Sigmoid colon (tissue), 7 donors: ENCODE data around the gene CD37. TPM values are rescaled to one million over a fixed set of nuclear protein-coding genes. Genes with fewer than 3 reads are reported as not detected.

Experiments used
- DNase-seq: peaks from one replicate; pipeline ENCODE4 v3.0.0-alpha.2; 2019
- H3K27ac ChIP-seq, 4 donors: fragments of 200-600 bp; sonication (generic); one replicate each; pipeline ENCODE4 v1.5.1; 2016 to 2019; ENCODE audit warnings: mild to moderate bottlenecking in 1 of 4
- H3K27me3 ChIP-seq, 3 donors: fragments of 200-600 bp; sonication (generic); one replicate each; pipeline ENCODE4 v1.5.1; 2019; ENCODE audit warnings: mild to moderate bottlenecking in 1 of 3
- H3K36me3 ChIP-seq, 4 donors: fragments of 200-600 bp; sonication (generic); one replicate each; pipeline ENCODE4 v1.5.1; 2016 to 2019
- H3K4me1 ChIP-seq, 4 donors: fragments of 200-600 bp; sonication (generic); one replicate each; pipeline ENCODE4 v1.5.1; 2017 to 2019
- H3K4me3 ChIP-seq, 4 donors: fragments of 200-600 bp; sonication (generic); one replicate each; pipeline ENCODE4 v1.5.1; 2017 to 2019; ENCODE audit warnings: mild to moderate bottlenecking in 2 of 4, moderate library complexity in 1 of 4
- H3K9me3 ChIP-seq, 4 donors: fragments of 200-600 bp in 3 of 4; sonication (generic) in 3 of 4; one replicate each; pipeline versions ENCODE4 v1.5.1 to v1.6.1; 2013 to 2019
- EP300 ChIP-seq, 4 donors: sonication (generic); formaldehyde crosslinking; IDR thresholded peaks; one replicate each; pipeline ENCODE4 v1.6.1; 2017; ENCODE audit warnings: antibody characterized with exemption in 4 of 4
- POLR2A ChIP-seq, 2 donors: fragments of 450-650 bp; IDR thresholded peaks; one replicate each; pipeline ENCODE4 v1.6.1; 2016; ENCODE audit warnings: antibody characterized with exemption in 2 of 2, mild to moderate bottlenecking in 2 of 2, moderate library complexity in 2 of 2
- POLR2AphosphoS5 ChIP-seq, 4 donors: sonication (generic); formaldehyde crosslinking; IDR thresholded peaks; one replicate each; pipeline ENCODE4 v1.6.1; 2017; ENCODE audit warnings: antibody characterized with exemption in 4 of 4
- WGBS, 2 donors: extraction: QIAGEN DNeasy Blood & Tissue Kit; methylation state at CpG; one replicate each; pipeline ENCODE4 v1.1.7; 2013; 5-methylcytosine and 5-hydroxymethylcytosine counted together
- intact Hi-C: fragments of 100-400 bp; cut with DNase I; formaldehyde crosslinking; loops from one replicate; pipeline ENCODE4 v1.15.1; 2023
- polyA plus RNA-seq, 3 donors: library from polyadenylated mRNA; stranded (reverse); fragments of 200-250 nt; gene quantifications; one replicate each; pipeline ENCODE4 v1.2.3, GENCODE V29; 2013
- total RNA-seq, 4 donors: library from RNA; depleted of rRNA; stranded (reverse); fragments of >200 nt; gene quantifications; one replicate each; pipeline ENCODE4 v1.1.0, GENCODE V29; 2016
- TF ChIP-seq, protein P1 (sequence below), 4 experiments: fragments of 450-650 bp in 3 of 4; fragments of 200-600 bp in 1 of 4; IDR thresholded peaks; one replicate each; pipeline ENCODE4 v1.5.1; 2016 to 2019; ENCODE audit warnings: antibody characterized with exemption in 4 of 4, mild to moderate bottlenecking in 3 of 4, moderate library complexity in 2 of 4
- donor health status: healthy with polysubstance abuse.
- donor health status: Bipolar disorder and iron deficiency.
- donor health status: healthy.

CD37 gene
- total and polyA plus RNA-seq, 7 donors, result 5.8 to 220 (median 9.4) TPM

DNA sequence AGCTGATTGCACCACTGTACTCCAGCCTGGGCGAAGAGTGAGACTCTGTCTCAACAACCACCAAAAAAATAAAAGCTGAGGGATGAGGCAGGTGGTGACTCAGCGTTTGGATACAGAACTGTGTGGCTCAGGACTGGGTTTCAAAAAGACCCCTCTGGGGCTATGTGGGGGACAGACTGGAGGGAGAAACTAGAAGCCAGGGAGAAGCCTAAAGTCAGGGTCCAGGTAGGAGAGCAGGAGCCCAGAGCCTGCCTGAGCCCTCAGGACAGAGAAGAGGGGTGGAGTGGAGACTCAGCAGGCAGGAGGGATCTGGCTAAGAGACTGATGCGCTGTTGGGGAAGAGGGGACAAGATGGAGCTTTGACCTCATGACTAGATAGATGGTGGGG is 1.8 kb upstream of the CD37 start:
- no peak for TF ChIP-seq POLR2AphosphoS5 (IDR thresholded peaks at IDR 0.05)
- TF ChIP-seq EP300 (IDR thresholded peaks at IDR 0.05), result no peak
- no peak for TF ChIP-seq POLR2A (IDR thresholded peaks at IDR 0.05)
- Histone ChIP-seq H3K27ac (no peak overlapping the region), H3K36me3 (peaks cover 0 to 5% (median 0%) of the 10 kb centered on the region in 4 donors), H3K4me1 (peaks cover 0 to 4% (median 4%) of the 10 kb centered on the region in 4 donors), H3K9me3 (no peaks in the 10 kb centered on the region), H3K4me3 (no peak overlapping the region), H3K27me3 (no peaks in the 10 kb centered on the region)
- intact Hi-C loops, result no loop called here
- DNase-seq, result no peak
- 59 to 81% methylated on average over 3 of the region's 3 CpGs for WGBS, 2 donors

DNA sequence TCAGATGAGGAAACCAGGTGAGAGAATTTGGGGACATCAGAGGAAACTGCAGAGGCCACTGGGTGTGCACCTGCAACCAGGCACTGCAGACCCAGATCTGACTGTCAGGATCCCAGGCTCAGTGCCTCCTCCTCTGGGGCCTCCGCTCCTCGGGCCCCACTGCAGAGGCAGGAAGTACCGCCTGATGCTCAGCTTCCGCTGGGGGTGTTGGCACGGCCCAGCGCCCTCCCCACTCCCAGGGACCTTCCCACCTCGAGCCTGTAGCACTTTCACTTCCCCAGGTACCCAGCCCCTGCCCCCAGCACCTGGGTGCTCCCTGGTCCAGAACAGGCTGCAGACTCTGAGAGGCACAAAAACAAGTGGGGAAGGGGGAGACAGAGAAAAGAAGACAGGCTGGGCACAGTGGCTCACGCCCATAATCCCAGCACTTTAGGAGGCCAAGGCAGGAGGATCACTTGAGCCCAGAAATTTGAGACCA is 1.4 kb upstream of the CD37 start:
- WGBS, 2 donors, result 43 to 48% methylated on average over 8 of the region's 8 CpGs
- no peaks in the 10 kb centered on the region for H3K9me3 ChIP-seq
- peaks cover 0 to 9% (median 8%) of the 10 kb centered on the region in 4 donors for H3K4me1 ChIP-seq
- TF ChIP-seq, protein P1, sequence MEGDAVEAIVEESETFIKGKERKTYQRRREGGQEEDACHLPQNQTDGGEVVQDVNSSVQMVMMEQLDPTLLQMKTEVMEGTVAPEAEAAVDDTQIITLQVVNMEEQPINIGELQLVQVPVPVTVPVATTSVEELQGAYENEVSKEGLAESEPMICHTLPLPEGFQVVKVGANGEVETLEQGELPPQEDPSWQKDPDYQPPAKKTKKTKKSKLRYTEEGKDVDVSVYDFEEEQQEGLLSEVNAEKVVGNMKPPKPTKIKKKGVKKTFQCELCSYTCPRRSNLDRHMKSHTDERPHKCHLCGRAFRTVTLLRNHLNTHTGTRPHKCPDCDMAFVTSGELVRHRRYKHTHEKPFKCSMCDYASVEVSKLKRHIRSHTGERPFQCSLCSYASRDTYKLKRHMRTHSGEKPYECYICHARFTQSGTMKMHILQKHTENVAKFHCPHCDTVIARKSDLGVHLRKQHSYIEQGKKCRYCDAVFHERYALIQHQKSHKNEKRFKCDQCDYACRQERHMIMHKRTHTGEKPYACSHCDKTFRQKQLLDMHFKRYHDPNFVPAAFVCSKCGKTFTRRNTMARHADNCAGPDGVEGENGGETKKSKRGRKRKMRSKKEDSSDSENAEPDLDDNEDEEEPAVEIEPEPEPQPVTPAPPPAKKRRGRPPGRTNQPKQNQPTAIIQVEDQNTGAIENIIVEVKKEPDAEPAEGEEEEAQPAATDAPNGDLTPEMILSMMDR (IDR thresholded peaks at IDR 0.05), result no peak
- TF ChIP-seq POLR2A (IDR thresholded peaks at IDR 0.05) (no peak), POLR2AphosphoS5 (IDR thresholded peaks at IDR 0.05) (no peak), EP300 (IDR thresholded peaks at IDR 0.05) (no peak)
- H3K27ac ChIP-seq, result no peak overlapping the region
- no peak overlapping the region for H3K4me3 ChIP-seq
- intact Hi-C loops, result no loop called here
- no peak for DNase-seq
- no peaks in the 10 kb centered on the region for H3K27me3 ChIP-seq
- peaks cover 0 to 5% (median 0%) of the 10 kb centered on the region in 4 donors for H3K36me3 ChIP-seq

DNA sequence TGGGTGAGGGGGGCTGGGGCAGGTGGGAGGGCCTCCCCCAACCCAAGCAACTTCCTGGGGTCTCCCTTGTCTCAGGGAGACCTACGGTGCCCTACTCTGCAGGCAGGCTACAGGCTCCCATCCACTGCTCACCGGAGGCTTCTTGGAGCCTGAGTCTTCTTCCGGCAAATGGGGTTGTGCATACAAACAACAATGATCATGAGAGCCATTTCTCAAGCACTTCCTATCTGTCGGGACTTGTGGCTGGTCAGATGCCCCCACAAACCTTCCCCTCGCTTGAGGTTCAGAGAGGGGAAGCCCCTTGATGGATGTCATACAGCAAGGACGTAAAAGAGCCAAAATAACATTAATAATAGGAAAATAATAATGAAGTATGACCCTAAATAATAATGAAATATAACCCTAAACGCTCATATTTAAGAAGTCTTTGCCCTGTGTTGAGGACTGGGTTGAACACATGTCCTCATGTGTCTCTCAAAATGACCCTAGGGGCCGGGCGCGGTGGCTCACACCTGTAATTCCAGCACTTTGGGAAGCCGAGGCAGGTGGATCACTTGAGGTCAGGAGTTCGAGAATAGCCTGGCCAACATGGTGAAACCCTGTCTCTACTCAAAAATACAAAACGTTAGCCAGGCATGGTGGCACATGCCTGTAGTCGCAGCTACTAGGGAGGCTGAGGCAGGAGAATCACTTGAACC is 727 bp downstream of the CD37 start:
- no peaks in the 10 kb centered on the region for H3K9me3 ChIP-seq
- peaks cover 0 to 26% (median 22%) of the 10 kb centered on the region in 4 donors for H3K4me1 ChIP-seq
- no peak for DNase-seq
- no peak for TF ChIP-seq EP300 (IDR thresholded peaks at IDR 0.05)
- TF ChIP-seq, protein P1 (IDR thresholded peaks at IDR 0.05), result no peak
- TF ChIP-seq POLR2AphosphoS5 (IDR thresholded peaks at IDR 0.05), result no peak
- TF ChIP-seq POLR2A (IDR thresholded peaks at IDR 0.05), result no peak
- peak overlapping the region in 2 of 4 donors; percentile 12 to 21 for H3K27ac ChIP-seq
- peaks cover 0 to 3% (median 0%) of the 10 kb centered on the region in 4 donors for H3K36me3 ChIP-seq
- H3K27me3 ChIP-seq, result no peaks in the 10 kb centered on the region
- intact Hi-C loops, result no loop called here
- 64 to 88% methylated on average over 14 of the region's 14 CpGs for WGBS, 2 donors
- peak overlapping the region in 3 of 4 donors; percentile 14 to 34 (median 23) for H3K4me3 ChIP-seq

DNA sequence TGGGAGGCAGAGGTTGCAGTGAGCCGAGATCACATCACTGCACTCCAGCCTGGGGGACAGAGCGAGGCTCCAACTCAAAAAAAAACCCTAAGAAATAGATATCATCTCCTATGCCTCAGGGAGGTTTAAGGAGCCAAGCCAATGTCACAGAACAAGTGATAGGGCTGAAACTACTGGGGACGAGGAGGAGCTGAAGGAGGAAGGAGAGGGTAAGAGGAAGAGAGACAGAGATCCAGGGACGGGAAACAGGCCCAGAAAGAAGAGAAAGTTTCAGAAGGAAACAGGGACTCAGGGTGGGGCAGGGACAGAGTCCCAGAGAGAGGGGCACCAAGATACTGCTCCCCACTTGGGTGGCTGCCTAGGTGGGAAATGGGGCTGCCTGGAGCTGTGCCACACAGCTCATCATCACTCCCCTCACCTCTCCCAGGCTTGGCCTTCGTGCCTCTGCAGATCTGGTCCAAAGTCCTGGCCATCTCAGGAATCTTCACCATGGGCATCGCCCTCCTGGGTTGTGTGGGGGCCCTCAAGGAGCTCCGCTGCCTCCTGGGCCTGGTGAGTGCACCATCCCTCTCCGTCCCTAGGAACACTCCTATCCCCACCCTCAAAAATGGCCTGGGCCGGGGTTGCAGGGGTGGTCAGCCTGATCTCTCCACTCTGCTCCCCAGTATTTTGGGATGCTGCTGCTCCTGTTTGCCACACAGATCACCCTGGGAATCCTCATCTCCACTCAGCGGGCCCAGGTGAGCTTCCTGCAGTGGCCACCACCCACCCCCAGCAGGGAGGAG is 1.5 kb downstream of the CD37 start:
- H3K27me3 ChIP-seq, result no peaks in the 10 kb centered on the region
- intact Hi-C loops, result no loop called here
- H3K4me3 ChIP-seq, result no peak overlapping the region
- peaks cover 0 to 26% (median 22%) of the 10 kb centered on the region in 4 donors for H3K4me1 ChIP-seq
- no peak for DNase-seq
- peaks cover 0 to 10% (median 5%) of the 10 kb centered on the region in 4 donors for H3K36me3 ChIP-seq
- H3K27ac ChIP-seq, result no peak overlapping the region
- H3K9me3 ChIP-seq, result no peaks in the 10 kb centered on the region
- TF ChIP-seq EP300 (IDR thresholded peaks at IDR 0.05), result no peak
- TF ChIP-seq, protein P1 (IDR thresholded peaks at IDR 0.05), result no peak
- no peak for TF ChIP-seq POLR2AphosphoS5 (IDR thresholded peaks at IDR 0.05)
- TF ChIP-seq POLR2A (IDR thresholded peaks at IDR 0.05), result no peak
- 84 to 88% methylated on average over 10 of the region's 10 CpGs for WGBS, 2 donors
